NOMO-1 (cell line): ENCODE measurements around the gene ATP9B.
"Not testable (repeated sequence)": the region's sequence is repeated elsewhere in the genome, so short reads cannot be mapped to it uniquely, and the experiment has no call there.

Source experiments
- DNase-seq, 2 experiments: peaks; one replicate each; lab custom pipeline; 2025; ENCODE audit not compliant: unreplicated experiment in 2 of 2; lab: John Stamatoyannopoulos, UW

Gene ATP9B

DNA sequence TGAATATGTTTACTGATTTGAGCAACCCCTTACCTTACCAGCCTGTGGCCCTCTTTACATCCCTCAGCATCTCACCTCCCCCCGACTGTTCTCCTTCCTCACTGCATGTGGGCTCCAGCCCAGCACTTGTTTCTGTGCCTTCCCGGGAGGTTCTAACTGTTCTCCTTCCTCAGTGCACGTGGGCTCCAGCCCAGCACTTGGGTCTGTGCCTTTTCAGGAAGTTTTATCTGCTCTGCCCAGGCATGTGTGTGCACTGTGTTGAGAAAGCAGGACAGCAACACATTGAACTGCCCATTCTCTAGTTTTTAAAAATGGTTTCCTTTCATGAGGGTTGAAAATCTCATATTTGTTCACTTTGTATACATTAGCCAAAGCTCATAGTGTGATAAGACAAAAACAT lies 158.4 kb downstream of the ATP9B start:
- no peak for DNase-seq

DNA sequence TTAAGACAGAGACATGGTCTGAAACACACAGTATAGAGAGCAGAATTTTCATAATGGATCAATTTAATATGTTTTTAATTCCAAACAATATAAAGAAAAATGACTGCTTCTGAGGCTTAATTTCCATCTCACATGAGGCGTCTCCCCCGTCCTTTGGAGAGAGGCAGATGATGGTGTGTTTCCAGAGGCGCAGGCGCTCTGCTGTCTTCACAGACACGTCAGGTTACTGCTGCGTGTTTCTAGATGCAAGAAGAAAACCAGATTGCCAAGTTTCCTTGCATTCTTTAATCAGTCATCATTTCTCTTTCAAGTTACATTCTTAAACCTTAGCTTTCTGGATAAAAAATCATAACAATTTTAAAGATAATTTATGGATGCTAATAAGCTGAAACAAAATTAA lies 160.2 kb downstream of the ATP9B start:
- DNase-seq, result no peak

DNA sequence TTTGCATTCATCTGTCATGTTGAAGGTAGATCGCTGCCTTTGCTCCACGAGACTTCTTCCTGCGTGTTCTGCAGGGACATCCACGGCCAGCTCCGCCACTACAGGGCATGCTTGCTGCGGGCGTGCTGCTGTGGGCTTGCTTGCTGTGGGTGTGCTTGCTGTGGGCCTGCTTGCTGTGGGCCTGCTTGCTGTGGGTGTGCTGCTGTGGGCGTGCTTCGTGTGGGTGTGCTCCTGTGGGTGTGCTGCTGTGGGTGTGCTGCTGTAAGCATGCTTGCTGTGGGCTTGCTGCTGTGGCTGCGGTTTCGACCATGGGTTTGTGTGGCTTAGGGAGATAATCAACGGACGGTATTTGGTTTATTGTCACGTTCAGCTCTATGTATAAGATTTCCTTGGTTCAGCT lies 165.2 kb downstream of the ATP9B start:
- DNase-seq, result no peak

- no peak for DNase-seq
Observed at GRCh38 chr18:79239631-79240030, 170.4 kb downstream of the ATP9B start.

- no peak for DNase-seq
Observed at GRCh38 chr18:79241755-79242154, 172.6 kb downstream of the ATP9B start.

GRCh38 chr18:79242246-79242645 lies 173.1 kb downstream of the ATP9B start:
- DNase-seq, result no peak

DNA sequence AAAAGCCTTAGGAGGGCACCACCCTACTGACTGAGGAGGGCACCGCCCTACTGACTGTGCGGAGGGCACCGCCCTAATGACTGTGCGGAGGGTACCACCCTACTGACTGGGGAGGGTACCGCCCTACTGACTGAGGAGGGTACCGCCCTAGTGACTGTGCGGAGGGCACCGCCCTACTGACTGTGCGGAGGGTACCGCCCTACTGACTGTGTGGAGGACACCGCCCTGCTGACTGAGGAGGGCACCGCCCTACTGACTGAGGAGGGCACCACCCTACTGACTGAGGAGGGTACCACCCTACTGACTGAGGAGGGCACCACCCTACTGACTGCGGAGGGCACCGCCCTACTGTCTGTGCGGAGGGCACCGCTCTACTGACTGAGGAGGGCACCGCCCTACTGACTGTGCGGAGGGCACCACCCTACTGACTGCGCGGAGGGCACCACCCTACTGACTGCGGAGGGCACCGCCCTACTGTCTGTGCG lies 176.4 kb downstream of the ATP9B start:
- DNase-seq, result no peak

- DNase-seq, result peak; percentile 5 to 17
Observed at GRCh38 chr18:79246309-79247108, 177.3 kb downstream of the ATP9B start.

- DNase-seq, result no peak
Observed at GRCh38 chr18:79248495-79249060, 179.4 kb downstream of the ATP9B start.

DNA sequence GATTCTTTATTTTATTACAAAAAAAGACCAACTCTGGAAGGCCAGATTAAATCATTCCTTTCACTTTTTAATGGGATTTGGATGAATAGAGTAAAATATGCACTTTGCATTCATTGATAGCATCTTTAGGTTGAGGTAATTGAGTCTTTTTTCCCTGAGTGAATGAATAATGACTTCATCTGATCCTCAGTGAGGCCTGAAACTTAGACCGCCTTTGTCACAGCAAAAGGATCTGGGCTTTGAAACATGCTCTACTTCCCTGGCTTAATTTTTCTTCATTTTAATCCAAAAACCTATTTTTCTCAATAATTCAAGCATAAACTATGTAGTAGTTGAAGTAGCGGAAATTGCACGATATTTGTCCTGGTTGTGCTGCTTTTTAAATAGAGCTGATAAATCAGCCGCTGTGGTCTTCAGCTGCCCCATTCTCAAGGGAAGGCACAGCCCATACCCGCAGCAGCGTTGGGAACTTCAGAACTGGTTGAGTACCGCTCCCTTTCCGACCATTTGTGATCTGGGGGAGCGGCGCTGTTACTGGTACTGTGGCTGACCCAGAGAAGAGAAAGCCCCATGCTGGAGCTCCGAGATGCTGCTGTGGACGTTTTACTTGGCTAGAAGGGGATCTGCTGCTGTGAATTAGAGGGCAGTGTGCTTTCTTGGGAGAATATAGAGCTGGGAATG lies 181.2 kb downstream of the ATP9B start:
- DNase-seq, result no peak

DNA sequence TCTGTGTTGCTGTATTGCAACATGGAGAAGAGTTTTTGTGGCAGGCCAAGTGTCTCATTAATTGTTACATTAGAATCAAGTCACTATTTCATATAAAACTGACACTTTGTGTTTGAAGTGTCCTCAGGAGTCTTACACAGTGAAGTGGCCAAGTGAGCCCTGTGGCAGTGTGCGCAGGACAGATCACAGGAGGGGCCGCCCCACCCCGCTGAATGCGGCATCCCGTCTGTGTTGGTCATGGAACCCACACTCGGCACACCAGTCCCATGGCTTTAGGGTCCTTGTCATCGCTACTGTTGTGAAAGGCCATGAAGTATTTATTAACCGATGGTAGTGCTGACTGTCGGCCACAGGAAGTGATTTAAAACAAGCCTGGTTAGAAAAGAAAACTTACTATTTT lies 181.8 kb downstream of the ATP9B start:
- DNase-seq, result no peak

GRCh38 chr18:79252904-79253633 lies 183.9 kb downstream of the ATP9B start:
- DNase-seq, result no peak

GRCh38 chr18:79257480-79257879 lies 188.3 kb downstream of the ATP9B start:
- DNase-seq, result no peak

DNA sequence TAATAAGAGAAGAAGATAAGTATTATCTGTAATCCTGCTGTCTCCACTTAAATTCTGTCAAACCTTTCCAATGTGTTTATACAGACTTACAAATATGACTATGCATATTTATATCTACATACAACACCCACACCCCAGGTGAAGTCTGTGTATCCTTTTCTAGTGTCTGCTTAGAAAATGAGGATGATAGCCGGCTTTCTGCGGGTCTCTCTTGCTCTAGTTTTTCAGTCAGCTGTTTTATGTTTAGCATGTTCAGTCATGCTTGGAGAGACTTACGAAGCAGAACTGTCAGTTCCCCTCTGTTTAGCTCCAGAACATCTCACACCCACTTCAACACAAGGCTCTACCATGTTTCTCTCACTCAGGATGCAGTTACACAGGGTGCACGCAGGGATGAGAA lies 189.3 kb downstream of the ATP9B start:
- no peak for DNase-seq

DNA sequence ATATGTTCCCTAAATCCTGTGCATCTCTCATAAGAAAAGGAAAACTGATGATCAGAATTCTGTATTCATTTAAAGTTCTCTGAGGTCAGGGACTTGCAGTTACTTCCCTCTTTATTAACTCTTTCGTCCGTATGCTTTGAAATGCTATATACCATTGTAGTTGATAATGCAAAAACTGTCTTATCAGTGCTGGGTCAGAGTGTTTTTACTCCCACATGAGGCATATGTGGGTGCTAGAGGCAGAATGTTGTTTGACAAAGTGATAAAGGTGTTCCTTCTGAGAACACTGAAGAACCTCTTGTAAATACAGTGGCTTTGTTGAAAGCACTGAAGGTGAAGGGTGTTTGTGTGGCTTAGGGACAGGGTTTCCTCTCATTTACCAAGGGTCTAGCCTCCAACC lies 190.0 kb downstream of the ATP9B start:
- no peak for DNase-seq

GRCh38 chr18:79260023-79260422 lies 190.8 kb downstream of the ATP9B start:
- no peak for DNase-seq

DNA sequence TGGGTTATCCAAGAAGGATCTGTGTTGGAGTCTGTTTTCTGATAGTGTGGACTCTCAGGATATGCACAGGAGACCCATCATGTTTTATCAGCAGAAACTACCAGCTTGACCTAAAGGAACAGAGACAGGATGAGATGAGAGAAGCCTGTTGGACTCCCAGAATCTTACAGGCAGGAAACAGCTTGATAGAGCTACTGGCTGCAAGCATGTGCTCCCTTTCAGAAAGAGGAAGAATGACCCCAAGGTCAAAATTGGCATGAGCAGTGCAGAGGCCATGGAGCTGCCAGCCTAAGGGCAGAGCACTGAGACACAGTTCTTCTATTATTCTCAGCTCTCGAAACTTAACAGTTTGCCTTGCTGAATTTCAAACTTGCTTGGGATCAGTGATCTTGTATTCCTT lies 191.3 kb downstream of the ATP9B start:
- DNase-seq, result no peak

GRCh38 chr18:79265068-79265467 lies 195.9 kb downstream of the ATP9B start:
- not testable (repeated sequence) for DNase-seq

DNA sequence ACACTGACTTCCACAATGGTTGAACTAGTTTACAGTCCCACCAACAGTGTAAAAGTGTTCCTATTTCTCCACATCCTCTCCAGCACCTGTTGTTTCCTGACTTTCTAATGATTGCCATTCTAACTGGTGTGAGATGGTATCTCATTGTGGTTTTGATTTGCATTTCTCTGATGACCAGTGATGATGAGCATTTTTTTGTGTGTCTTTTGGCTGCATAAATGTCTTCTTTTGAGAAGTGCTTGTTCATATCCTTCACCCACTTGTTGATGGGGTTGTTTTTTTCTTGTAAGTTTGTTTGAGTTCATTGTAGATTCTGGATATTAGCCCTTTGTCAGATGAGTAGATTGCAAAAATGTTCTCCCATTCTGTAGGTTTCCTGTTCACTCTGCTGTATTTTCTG lies 202.6 kb downstream of the ATP9B start:
- not testable (repeated sequence) for DNase-seq

GRCh38 chr18:79272916-79273315 lies 203.7 kb downstream of the ATP9B start:
- no peak for DNase-seq

GRCh38 chr18:79274823-79275222 lies 205.6 kb downstream of the ATP9B start:
- DNase-seq, result no peak
